NCI-H1694 treated with DMSO at 0.1 percent for 48 hours (cell line): ENCODE data around the gene RXRB.
"Not testable (repeated sequence)": the region's sequence is repeated elsewhere in the genome, so short reads cannot be mapped to it uniquely, and the experiment has no call there.

Experiments used
- DNase-seq: peaks from one replicate; lab custom pipeline; 2025; lab: John Stamatoyannopoulos, UW

The RXRB gene

DNA sequence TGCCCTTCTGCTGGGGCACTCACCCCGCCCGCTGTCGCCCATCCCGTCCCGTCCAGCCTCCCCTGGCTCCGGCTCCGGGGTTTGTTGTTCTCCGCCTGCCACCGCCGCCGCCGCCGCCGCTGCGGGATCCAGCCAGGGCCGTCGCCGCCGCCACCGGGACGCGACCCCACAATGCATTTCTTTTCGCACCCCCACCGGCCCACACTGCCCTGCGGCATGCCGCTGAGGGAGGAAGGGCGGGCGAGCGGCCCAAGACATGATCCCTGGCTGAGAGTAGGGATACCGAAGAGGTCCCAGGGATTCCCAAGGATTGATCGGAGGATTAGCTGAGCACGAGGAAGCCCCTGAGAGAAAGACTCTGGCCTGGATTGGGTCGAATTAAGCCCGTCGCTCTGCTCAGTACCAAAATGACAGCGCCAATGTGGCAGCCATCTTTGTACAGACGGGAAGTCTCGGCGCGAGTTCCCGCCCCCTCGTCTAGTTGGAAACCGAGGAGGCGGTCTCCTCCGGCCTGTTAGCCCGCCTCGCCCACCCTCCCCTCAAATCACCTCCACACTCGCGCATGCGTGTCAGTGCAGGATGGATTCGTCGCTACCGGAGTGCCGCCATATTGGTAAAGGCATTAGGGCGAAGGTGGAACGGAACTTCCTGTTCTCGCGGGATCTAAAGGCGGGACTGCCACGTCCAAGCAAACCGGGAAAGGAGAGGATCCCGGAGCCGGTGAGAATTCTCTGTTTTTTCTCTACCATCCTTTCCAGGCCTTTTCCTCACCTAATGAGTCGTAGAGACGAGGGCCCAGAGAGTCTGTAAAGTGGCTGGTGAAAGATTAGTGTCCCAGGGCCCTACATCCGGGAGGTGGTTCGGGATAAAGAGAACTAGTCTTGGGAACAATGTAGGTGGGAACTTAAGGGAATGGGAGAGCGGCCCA, at the start of gene RXRB, which contains the start of gene SLC39A7:
TSS of gene RXRB (minus strand) at position 447 of the 928 bp plus-strand sequence. CDS start at position 258, 189 bp downstream.
TSS of gene SLC39A7 (plus strand) at position 649 of the 928 bp plus-strand sequence. CDS start 379 bp downstream, outside the sequence.
- DNase-seq, result peak; percentile 97

DNA sequence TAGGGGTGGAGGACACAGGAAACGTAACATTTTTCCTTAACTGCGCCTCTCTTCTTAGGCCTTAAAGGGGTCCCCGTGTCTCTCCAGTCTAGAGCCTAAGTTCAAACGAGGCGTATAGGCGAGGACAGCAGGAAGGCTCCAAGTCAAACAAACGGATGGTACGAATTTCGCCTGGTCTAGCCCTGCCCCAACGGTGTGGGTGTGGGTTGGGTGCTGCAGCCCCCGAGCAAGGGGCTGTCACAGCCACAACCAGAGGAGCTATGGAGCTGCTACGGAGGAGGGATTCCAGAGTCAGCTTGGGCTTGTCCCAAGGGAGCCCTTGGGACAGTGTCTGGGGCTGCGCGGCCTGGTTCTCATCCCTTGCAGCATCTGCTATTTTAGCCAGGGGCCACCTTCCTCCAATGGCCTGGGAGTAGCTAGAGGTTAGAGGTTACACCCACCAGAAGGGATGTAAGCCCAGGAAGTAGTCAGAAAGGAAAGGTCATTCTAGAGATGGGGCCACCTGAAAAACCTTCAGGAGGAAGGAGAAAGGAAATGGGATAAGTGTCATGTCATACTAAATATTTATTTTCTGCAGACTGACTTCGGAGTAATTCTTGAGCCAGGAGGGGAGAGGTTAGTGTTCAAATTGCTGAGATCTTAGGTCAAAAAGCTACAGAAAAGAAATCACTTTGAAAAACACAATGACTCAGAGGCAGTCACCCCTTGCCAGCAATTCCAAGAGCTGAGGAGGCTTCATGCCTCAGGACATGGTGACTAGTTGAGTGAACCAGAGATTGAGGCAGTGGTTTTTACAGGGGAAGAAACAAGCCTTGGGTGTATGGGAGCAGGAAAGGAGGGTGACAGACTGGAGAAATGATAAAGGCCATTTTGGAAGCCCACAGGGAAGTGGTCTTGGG, 49.5 kb upstream of the RXRB start:
- peak; percentile 42 for DNase-seq

DNA sequence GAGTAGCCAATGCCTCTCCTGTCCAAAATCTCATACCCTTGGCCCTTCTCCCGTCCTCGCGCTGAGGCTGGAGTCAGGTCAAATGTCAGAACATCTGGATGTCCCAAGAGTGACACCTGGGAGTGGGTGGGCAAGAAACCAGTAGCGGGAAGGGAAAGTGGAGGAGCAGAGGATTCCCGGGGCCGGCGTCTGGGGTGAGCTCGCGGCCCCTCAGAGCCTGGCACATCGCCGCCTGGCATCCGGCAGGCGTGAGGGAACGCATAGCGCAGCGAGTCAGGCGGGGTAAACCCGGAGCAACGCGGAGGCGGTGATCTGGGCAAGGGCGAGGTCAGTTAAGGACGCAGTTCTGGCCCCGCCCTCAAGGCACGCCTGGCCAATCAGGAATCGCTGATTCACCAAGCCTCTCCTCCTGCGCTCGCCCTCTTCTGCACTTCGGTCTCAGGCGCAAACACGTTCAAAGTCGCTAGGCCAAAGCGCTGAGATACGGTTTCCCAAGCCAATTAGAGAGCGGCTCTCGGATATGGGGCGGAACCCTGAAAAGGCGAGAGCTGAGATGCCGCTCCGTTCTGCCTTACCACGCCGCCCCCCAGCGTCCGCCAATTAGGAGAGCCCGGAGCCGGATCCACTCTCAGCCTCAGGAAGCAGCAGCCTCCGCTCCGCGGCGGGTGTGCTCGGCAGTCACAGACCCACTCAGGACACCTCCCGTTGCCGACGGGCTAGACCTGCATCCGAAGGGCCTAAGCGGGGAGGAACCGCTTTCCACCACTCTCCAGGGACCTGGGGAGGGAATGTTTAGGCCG, 48.7 kb upstream of the RXRB start:
- peak; percentile 98 for DNase-seq

DNA sequence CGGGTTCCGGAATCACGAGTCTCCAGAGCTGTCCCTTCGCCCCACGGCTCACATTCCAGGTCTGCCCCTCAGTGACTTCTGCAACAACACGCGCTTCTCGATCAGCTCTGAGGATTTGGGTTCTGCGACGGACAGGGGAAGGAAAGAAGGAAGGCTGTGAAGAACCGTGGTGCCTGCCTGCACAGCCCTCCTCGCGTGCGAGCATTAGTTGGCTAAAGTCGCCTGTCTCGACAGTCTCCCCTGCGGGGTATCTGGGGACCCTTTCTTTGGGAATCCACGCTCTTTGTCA, 48.1 kb upstream of the RXRB start:
- DNase-seq, result no peak

DNA sequence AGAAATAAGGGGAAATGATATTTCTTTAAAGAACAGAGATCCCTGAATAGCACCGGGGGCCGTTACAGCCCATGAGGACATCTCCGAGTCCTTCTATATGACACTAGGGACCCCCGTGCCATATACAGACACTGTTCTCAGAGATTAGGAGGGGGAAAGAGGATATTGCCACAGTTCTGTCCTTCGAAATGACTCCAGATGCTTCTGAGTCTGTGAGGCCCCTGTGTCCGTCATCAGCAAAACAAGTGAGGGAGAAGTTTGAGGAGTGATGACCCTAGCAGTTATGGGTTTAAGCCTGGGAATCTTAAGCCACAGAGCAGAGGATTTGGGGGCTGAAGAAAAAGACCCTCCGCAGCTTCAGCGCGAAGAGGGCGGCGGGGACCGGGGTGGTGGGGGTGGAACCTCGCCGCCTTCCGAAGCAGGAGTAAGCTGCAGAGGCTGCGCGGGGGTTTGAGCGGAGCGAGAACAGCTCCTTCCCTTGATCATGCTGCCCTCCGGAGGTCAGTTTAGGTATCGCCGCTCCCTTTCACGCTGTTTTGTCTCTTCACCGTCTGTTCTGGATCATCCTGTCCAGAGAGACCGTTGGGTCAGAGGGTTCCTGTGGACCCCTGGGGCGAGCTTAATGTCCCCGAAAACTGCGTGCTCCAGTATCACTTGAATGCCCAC, 47.6 kb upstream of the RXRB start:
- peak; percentile 76 for DNase-seq

DNA sequence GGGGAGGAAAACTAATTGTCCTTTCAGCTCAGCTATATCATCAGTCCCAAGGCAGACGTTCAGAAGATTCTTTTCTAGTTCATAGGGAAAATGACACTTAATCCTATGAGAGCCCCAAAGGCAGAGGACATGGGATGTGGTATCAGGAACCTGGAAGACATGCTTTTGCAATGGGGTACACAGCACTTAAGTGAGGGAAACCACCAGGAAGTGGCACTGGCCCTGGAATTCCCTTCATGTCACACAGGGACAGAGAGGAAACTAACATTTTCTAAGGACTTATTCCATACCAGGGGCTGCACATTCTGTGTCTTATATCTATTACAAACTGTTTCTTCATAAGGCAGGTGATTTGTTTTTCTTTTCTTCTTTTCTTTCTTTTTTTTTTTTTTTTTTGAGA, 43.0 kb upstream of the RXRB start:
- no peak for DNase-seq

DNA sequence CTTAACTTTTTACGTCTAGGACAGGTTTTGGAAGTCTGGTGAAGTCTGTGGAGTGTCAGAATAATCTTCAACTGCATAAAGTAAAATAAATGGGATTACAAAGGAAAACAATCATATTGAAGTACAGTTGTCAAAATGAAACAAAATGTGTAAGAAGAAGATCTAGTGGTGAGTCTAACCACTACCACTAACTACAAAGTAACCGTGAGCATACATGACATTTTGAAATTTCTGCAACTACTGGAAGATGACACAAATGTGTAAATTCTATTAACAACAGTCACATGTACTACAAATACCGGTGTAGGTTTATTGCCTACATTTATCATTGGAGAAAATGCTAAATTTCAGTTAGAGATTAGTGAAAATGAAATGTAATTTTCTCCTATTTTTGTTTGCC, 41.5 kb upstream of the RXRB start:
- DNase-seq, result no peak

DNA sequence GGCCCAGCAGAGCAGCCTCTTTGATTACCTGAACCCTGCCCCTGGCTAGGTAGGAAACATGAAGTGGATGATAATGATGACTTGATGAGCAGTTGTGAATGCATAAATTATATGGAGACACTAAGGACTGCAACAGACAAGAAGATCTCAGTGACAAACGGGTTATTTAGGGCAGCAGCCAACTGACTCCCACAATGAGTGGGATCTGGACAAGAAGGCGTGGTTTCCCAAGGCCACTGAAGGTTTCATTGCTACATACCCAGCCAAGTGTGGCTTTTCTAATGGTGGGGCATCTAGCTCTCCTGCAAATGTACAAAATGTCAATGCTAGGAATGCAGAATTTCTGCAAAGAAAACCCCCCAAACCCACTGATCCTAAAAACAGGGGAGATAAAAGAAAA, 37.3 kb upstream of the RXRB start:
- DNase-seq, result no peak

DNA sequence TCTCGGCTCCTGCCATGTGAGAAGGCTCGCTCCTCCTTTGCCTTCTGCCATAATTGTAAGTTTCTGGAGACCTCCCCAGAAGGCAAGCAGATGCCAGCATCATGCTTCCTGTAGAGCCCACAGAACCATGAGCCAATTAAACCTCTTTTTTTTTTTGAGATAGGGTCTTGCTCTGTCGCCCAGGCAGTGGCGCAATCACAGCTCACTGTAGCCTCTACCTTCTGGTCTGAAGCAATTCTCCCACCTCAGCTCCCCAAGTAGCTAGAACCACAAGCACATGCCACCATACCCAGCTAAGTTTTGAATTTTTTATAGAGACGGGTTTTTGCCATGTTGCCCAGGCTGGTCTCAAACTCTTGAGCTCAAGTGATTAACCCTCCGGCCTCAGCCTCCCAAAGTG, 36.4 kb upstream of the RXRB start:
- DNase-seq, result no peak

DNA sequence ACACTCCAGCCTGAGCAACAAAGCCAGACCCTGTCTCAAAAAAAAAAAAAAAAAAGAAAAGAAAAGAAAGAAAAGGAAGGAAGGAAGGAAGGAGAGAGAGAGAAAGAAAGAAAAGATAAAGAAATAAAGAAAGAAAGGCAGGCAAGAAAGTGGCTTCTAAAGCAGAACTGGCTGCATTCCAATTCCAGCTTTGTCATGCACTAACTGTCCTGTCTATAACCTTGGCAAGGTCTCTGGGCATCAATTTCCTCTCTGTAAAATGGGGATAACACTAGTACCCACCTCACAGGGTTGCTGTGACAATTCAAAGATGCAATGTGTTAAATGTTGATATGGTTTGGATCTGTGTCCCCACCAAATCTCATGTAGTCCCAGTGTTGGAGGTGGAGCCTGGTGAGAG, 35.9 kb upstream of the RXRB start:
- DNase-seq, result no peak

DNA sequence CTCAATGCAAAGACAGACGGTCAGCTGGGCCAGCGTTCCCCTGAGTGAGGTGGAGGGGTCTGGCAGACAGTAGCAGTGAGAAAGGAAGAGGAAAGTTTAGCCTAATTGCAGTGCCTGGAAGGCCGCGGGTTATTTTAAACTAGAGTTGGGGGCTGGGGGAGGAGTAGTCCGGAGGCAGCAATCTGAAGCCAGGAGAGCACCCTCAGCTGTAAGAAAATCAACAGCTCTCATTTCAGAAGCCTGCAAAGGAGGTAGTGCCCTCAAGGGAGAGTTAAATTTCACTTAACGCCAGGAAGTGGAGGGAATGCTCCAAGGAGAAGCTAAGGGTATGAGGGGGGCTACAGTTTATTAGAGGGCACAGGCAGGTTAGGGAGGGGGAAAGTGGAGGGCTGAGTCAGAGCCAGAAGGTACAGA, 34.8 kb upstream of the RXRB start:
- DNase-seq, result no peak

DNA sequence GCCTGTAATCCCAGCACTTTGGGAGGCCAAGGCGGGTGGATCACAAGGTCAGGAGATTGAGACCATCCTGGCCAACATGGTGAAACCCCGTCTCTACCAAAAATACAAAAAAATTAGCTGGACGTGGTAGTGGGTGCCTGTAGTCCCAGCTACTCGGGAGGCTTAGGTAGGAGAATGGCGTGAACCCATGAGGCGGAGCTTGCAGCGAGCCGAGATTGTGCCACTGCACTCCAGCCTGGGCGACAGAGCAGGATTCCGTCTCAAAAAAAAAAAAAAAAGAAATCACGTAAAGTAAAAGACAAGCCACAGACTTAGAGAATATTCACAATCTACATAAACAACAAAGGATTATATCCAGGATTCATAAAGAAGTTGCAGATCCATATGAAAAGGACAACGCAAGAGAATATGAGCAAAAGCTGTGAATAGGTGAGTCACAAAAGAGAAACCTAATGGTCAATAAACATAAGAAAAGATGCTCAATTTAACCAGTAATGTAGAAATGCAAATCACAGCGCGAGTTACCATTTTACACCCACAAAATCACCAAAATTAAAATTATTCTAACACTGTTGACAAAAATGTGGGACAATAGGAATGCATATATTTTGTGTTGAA, 26.1 kb upstream of the RXRB start:
- not testable (repeated sequence) for DNase-seq

DNA sequence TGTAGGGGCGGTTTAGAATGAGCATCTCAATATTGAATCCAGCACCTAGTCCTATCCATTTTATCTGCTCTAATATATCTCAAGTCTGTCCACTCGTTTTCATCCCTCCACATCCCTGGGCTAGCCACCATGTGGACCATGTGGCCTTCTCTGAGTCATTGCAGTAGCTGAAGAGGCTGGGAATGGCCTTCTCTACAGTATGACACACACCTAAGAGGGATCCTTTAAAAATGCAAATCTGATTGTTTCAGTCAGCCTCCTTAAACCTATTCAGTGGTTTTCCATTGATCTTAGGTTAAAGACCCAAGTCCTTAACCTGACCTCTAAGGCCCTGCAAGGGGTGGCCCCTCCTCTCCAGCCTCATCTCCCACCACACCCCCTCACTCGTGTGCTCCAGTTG, 17.2 kb upstream of the RXRB start:
- no peak for DNase-seq

DNA sequence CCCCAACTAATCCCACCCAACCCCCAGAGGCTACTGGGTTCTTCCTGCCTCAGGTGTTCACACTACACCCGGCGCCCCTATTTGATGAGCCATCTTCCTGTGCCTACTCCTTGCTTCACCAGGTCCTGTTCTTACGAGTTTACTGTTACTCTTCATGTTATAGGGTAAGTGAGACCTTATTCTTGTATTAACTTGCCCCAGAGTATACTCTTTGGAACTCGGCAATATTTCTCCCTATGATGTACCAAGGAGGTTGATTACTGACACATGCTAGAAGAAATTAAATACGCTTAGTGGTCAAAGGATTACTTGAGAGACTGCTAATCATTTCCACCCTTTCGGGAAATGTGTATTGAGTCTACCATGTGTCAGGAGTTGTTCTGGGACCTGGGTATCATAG, 16.8 kb upstream of the RXRB start:
- DNase-seq, result no peak

DNA sequence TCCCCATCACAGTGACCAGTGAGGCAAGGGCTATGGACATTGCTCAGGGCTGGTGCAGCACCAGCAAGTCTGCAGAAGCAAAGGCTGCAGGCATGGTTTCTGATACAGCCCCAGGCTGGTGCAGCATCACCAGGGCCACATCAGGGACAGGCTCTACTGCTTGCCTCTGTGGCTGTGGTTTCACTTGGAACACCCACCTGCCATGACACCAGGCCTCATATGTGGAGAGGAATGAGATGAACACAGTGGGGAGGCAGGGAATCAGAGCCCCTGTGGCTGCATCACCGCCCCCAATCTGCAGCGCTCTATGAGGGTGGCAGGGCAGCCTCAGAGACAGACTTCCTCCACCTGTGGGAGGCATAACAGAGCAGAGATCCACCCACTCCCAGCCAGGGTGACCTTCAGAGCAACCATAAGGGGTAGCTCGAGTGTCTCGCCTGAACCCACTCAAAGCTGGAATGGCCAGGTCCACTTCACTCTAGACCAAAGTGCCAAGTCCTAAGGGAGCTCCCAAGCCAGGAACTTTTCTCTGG, 15.7 kb upstream of the RXRB start:
- DNase-seq, result no peak

DNA sequence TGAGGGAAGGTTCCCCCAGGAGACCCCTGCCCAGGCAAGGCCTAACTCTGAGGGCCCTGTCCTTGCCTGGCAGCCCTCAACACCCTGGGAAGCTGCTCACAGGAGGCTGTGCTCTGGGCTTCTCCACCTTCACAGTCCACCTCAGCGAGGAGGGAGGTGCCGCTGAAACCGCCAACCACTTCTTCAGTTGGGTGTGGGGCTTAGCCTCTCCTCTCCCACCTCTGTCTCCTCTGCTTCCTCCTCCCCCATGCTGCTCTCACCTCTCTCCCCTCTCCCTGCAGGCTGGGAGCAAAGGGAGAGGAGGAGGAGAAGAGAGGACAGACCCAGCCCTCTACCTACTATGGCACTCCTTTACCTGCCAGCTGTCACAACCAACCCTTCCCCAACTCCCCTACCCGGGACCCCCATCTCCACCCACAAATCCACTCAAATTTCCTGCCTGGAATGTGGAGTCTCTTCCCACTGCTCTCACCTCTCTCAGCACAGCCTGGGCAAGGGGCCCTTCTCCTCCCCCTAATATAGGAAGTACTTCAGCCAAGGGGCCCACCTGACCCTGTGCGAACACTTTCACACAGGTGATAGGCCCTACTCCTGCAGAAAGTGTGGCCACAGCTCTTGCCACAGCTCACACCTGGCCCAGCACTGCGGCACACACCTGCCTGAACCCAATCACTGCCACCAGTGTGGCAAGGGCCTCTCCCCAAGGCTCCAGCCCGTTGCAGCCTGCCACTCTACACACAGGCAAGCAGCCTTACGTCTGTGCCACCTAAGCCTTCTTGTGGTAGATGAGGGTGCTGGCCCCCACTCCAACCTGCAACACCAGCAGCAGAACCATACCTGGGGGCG, 15.0 kb upstream of the RXRB start:
- DNase-seq, result no peak

DNA sequence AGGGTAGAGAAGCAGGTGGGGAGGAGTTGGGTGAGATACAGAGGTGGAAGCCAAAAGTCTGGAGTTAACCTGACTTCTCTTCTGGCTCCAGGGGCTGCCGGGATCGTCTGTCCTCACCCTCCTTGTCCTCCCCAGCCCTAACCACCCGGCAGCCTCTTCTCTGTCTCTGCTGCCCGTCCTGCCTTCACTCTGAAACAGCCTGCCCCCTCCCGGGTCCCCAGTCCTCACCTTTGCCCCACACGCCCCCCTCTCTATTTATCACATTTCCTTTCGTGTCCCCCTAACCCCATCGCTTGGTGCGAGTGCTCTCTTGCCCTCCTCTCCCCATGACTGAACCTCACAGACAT, 13.5 kb upstream of the RXRB start:
- no peak for DNase-seq

DNA sequence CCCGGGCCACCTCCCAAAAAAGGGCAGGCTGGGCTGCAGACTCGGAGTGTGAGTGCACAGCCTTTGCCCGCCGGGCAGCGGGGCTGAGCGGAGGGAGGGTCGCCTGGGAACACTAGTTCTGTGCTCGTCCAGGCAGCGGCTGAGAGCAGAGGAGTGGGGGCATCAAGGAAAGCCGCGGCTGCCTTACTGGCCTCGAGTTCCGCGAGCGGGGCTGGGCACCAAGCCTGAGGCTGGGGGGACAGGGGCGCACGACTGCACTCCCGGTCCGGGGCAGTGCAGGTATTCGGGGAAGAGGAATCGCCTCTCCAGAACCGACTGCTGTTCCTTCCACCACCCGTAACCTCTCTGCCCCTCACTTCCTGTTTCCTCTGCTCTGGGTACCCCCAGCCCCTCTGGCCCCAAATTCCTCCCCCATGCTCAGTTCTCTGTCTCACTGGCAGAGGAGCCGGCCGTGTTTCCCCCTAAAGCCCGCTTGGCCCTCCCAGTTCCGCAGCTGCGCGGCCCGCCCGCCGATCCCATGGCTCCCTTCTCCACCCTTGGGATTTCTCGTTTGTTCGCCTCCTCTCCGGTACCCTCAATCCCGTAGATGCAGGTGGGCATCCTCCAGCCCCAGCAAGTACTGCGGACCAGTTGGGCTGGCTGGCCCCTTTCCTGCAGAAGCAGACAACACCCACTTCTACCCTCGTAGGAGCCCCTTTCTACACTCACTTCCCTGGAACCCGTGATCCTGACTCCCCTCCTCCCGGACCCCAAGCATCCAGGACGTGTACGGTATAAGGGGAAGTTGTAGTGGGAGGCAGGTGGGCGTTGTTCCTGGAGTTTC, 12.9 kb upstream of the RXRB start:
- no peak for DNase-seq

DNA sequence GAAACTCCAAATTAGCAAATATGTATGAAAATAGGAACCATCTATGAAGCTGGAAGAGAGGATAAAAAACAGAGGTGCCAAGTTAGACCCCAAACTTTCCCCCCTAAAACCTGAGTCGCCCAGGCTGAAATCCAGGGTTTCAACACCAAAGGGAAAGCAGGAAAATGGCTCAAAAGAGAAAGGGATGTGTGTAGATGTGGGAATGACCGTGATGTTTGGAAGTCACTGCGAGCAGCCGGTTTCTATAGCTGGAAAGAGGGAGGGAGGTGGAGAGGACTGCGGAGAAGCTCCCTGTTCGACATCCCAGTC, 12.3 kb upstream of the RXRB start:
- no peak for DNase-seq
